ENCODE data around the gene SLC12A8. TPM values are rescaled to one million over a fixed set of nuclear protein-coding genes. Genes with fewer than 3 reads are reported as not detected.

The SLC12A8 gene
- total RNA-seq, 1 experiment from 2014 or later, result 7.1 TPM

GRCh38 chr3:125145751-125146475, 66.6 kb downstream of the SLC12A8 start:
- ChIA-PET POLR2A (ENCODE audit: low non-redundant PET) (no interaction called here), CTCF (no interaction called here)
- no peak overlapping the region for H3K27ac ChIP-seq (ENCODE audit: low read depth, low read length, poor library complexity, severe bottlenecking)
- BruUV-seq (replicated peaks), result no TSS peak
- H3K4me1 ChIP-seq (ENCODE audit: insufficient read depth, low read length, poor library complexity, severe bottlenecking), result peaks cover 6% of the 10 kb centered on the region
- H3K9me3 ChIP-seq (ENCODE audit: low read depth, low read length, poor library complexity, severe bottlenecking), result no peaks in the 10 kb centered on the region
- DNase-seq (ENCODE audit: low spot score), result no peak
- TF ChIP-seq CTCF (conservative IDR thresholded peaks at IDR 0.05; ENCODE audit: low read depth, low read length) (no peak), EZH2 (IDR thresholded peaks at IDR 0.05; ENCODE audit: borderline replicate concordance, low read depth, low read length, poor library complexity, severe bottlenecking) (no peak)
- H3K4me3 ChIP-seq (ENCODE audit: low read depth, low read length, poor library complexity, severe bottlenecking), result no peak overlapping the region
- intact Hi-C loops (cut with micrococcal nuclease; ENCODE audit: unreplicated experiment), result no loop called here
- no peaks in the 10 kb centered on the region for H3K36me3 ChIP-seq (ENCODE audit: insufficient read depth, low read length, poor library complexity, severe bottlenecking)
- H3K27me3 ChIP-seq (replicated peaks; ENCODE audit: insufficient read depth, low read depth, low read length, poor library complexity), result no peaks in the 10 kb centered on the region

- H3K9me3 ChIP-seq (ENCODE audit: low read depth, low read length, poor library complexity, severe bottlenecking), result no peaks in the 10 kb centered on the region
- H3K36me3 ChIP-seq (ENCODE audit: insufficient read depth, low read length, poor library complexity, severe bottlenecking), result no peaks in the 10 kb centered on the region
- H3K4me3 ChIP-seq (ENCODE audit: low read depth, low read length, poor library complexity, severe bottlenecking), result no peak overlapping the region
- intact Hi-C loops (cut with micrococcal nuclease; ENCODE audit: unreplicated experiment), result no loop called here
- H3K27ac ChIP-seq (ENCODE audit: low read depth, low read length, poor library complexity, severe bottlenecking), result no peak overlapping the region
- BruUV-seq (replicated peaks), result no TSS peak
- DNase-seq (ENCODE audit: low spot score), result no peak
- TF ChIP-seq EZH2 (IDR thresholded peaks at IDR 0.05; ENCODE audit: borderline replicate concordance, low read depth, low read length, poor library complexity, severe bottlenecking) (no peak), CTCF (conservative IDR thresholded peaks at IDR 0.05; ENCODE audit: low read depth, low read length) (no peak)
- no peaks in the 10 kb centered on the region for H3K27me3 ChIP-seq (replicated peaks; ENCODE audit: insufficient read depth, low read depth, low read length, poor library complexity)
- POLR2A ChIA-PET (ENCODE audit: low non-redundant PET), result no interaction called here
- CTCF ChIA-PET, result no interaction called here
- H3K4me1 ChIP-seq (ENCODE audit: insufficient read depth, low read length, poor library complexity, severe bottlenecking), result peaks cover 6% of the 10 kb centered on the region
Observed at GRCh38 chr3:125144653-125145314, 67.8 kb downstream of the SLC12A8 start.

- Histone ChIP-seq H3K27me3 (replicated peaks; ENCODE audit: insufficient read depth, low read depth, low read length, poor library complexity) (no peaks in the 10 kb centered on the region), H3K27ac (ENCODE audit: low read depth, low read length, poor library complexity, severe bottlenecking) (no peak overlapping the region), H3K9me3 (ENCODE audit: low read depth, low read length, poor library complexity, severe bottlenecking) (no peaks in the 10 kb centered on the region), H3K4me3 (ENCODE audit: low read depth, low read length, poor library complexity, severe bottlenecking) (no peak overlapping the region), H3K36me3 (ENCODE audit: insufficient read depth, low read length, poor library complexity, severe bottlenecking) (no peaks in the 10 kb centered on the region), H3K4me1 (ENCODE audit: insufficient read depth, low read length, poor library complexity, severe bottlenecking) (peaks cover 6% of the 10 kb centered on the region)
- CTCF ChIA-PET, result no interaction called here
- POLR2A ChIA-PET (ENCODE audit: low non-redundant PET), result no interaction called here
- DNase-seq (ENCODE audit: low spot score), result peak; percentile 19
- TF ChIP-seq CTCF (conservative IDR thresholded peaks at IDR 0.05; ENCODE audit: low read depth, low read length) (no peak), EZH2 (IDR thresholded peaks at IDR 0.05; ENCODE audit: borderline replicate concordance, low read depth, low read length, poor library complexity, severe bottlenecking) (no peak)
- intact Hi-C loops (cut with micrococcal nuclease; ENCODE audit: unreplicated experiment), result no loop called here
- BruUV-seq (replicated peaks), result no TSS peak
Observed at GRCh38 chr3:125143982-125144652, 68.4 kb downstream of the SLC12A8 start.
